NCI-H460 (cell line): ENCODE measurements around the gene HMGB4. TPM values are rescaled to one million over a fixed set of nuclear protein-coding genes. Genes with fewer than 3 reads are reported as not detected.

Source experiments
- DNase-seq: peaks from one replicate; pipeline ENCODE4 v3.0.0-alpha.2; 2016; ENCODE audit warnings: low read depth; ENCODE audit errors: extremely low read depth
- polyA plus RNA-seq: library from polyadenylated mRNA; depleted of rRNA; stranded (reverse); fragments of >200 nt; gene quantifications from 2 replicates; pipeline ENCODE4 v1.2.3, GENCODE V29; 2014; cell fraction: nucleus; rRNA removed
- total RNA-seq: library from RNA; depleted of rRNA; stranded (reverse); fragments of >200 nt; shearing (Covaris generic); gene quantifications from 2 replicates; pipeline ENCODE4 v1.2.3, GENCODE V29; 2014; rRNA removed

HMGB4 gene, protein sequence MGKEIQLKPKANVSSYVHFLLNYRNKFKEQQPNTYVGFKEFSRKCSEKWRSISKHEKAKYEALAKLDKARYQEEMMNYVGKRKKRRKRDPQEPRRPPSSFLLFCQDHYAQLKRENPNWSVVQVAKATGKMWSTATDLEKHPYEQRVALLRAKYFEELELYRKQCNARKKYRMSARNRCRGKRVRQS
- not detected in 2 replicates for total RNA-seq
- polyA plus RNA-seq, result not detected in 2 replicates

DNA sequence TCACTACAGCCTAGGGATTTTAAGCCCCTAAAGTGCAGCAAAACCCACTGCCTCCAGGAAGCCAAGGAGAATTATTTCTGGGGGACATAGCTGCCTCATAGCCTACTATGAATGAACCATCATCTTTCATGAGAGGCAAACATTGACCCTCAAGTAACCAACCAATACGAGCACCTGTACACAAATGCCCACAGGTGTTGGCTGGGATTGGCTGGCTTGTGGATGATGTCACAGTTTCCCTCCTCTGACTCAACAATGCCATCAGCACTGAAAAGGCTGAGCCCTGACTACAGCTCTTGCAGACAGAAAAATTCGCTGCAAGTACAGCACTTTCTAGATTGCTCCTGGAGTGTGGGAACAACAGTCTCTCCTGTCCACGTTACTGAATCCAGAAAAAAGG is at the start of gene HMGB4:
Gene HMGB4 (plus strand): TSS at position 301 of the 400 bp plus-strand sequence. CDS start 113 bp downstream, outside the sequence.
- DNase-seq, result no peak

DNA sequence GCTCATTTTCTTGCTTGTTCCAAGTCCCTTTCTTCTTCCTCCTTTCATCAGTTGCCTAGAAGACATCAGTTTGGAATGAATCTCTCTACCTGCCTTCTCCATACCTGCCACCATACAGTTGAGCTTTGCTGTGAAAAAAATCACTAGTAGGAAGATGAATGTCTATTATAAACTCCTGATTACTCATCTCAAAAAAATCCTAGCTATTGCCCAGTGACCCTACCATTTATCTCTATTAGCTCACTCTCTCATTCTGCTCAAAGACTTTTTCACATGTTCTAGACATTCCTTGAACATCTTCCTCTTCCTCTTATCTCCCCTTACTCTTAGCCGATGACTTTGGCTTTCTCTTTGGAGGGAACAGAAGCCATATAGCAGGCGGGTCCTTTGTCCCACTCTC is 49.7 kb upstream of the HMGB4 start:
- no peak for DNase-seq

DNA sequence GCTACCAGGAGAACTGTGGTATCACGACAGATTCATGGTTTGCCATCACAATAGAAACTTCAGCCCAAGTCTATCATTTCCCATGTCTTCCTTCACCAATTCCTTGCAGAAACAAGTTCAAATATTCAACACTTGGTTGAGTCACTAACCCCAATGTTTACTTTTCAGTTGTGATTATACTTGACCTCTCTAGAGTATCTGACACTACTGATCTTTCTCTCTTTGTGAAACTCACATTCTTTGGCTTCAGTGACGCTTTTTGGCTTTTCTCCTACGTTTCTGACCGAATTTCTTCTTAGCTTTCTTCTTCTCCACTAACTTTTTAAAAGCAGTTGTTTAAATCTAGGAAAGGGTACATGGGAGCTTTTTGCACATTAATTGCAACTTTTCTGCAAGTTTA is 48.8 kb upstream of the HMGB4 start:
- no peak for DNase-seq

DNA sequence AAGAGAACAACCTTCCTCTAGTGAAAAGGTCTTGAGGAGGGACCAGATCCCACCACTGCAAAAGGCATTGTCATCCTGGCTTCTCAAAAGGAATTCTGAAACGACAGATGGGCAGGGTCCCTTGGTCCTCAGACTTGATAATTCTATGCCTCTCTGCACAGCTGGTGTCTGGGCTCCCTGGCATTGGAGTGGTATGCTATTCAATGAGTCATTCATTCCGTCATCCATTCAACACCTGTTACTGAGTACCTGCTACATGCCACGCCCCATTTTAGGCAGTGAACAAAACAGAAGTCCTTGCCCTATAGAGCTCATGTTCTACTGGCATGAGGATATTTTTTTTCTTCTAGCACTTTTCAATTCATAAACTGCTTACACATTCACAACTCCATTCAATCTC is 45.8 kb upstream of the HMGB4 start:
- DNase-seq, result no peak

DNA sequence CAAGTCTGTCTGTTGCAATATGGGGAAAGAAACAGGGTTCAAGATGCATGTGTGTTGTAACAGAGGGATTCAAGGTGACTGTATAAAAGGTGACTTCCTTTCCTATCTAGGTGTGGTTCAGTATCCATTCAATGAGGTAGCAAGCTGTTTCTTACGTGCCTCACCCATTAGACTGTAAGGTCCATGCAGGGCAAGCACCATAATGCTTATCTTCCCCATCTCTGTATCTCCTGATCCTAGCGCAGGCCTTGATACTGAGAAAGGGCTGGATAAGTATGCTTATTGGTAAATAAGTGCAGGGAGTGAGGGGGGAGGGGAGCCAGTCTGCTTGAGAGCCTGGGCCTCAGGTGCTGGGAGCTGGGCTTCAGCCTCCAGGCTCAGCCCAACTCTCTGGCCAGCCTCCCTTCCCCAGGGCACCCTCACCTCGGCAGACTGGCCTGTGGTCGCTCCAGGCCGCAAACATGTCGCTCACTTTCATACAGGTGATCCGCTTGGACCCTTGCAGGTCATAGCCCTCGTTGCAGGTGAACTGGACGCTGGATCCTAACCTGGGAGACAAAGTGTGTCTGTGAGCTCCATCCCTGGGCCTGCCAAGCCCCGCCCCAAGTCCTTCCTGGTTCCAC is 44.5 kb upstream of the HMGB4 start:
- DNase-seq, result no peak

DNA sequence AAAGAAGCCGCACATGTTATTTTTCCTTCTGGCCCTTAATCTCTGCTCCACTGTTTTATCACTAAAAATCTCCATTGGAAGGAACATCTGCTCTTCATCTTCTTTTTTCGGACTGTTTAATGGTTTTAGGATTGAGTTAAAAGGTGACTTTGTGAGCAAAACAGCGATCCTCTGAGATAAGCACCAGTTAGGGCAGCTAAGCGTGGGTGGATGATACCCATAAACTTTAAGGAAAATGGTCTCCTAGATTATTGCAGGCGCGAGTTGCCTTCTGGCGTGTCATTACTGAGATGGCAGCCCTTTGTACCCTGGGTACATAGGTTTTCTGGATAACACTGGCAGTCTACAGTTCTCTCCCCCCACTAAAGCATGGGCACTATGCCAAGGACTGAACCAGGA is 44.0 kb upstream of the HMGB4 start:
- DNase-seq, result no peak

DNA sequence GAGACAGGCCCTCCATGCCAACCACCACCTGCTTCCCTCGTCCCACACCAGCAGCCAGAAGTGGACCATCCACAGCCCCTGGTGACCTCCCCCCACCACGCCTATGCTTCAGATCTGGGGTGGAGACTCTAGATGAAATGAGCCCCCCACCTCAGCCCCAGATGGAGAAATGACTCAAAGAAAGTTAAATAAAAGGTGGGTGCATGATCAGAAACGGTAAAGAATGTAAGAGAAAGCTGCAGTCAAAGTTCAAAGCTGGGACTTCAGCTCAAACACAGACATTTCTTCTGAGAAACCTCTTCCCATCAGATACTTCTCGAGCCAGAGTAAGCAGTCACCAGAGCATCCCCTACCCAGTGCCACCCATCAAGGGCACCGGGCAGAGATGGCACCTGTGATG is 43.1 kb upstream of the HMGB4 start:
- DNase-seq, result no peak

DNA sequence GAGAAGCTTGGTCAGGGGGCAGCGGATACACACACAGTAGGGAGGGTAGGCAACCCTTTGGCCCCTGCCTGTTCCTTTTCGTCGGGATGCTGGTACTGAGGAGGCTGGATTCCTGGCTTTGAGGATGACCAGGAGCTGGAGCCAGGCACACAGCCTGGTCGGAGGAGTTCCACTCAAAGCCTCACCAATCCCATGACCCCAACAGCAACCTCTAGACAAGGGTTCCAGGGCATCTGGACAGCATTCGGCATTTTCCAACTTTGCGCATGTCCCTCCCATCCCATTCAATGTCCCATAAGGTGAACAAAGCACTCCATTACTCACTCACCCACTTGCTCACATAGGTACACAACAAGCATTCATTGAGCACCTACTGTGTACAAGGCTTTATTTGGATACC is 42.6 kb upstream of the HMGB4 start:
- no peak for DNase-seq

DNA sequence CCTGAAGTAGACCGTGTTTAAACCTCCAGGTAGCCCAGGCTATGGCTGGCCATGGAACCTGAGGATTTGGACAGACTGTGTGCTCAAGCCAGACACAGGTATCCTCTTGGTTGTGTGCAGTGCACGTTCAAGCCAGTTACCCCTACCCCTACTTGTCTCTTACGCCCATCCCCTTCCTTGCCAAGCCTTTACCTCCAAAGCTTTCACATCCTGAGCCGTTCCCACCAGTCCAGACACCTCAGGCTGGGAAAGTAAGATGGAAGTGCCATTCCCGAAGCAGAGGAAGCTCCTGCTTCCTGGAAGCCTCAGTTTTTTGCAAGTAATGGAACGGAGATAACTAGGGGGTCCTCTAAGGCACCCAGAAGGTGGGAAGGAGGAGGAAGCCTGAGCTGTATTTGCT is 41.5 kb upstream of the HMGB4 start:
- DNase-seq, result no peak

DNA sequence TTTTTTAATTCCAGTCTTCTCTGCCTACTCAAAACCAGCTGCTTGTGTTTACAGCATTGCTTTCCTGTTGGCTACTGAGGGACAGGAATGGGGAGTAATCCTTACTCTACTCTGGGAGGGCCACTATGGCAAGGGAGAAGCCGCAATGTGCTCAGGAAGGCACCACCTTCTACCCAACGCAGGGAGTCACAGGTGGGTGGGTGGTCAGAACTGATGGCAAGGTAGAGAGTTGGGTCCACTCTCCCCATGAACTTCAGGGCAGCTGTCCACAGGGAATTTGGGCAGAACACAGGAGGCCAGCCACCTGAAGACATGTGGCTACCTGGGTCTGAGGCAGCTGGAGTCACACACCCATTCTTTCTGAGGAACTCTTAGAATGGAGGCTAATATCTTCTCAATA is 40.5 kb upstream of the HMGB4 start:
- DNase-seq, result no peak

DNA sequence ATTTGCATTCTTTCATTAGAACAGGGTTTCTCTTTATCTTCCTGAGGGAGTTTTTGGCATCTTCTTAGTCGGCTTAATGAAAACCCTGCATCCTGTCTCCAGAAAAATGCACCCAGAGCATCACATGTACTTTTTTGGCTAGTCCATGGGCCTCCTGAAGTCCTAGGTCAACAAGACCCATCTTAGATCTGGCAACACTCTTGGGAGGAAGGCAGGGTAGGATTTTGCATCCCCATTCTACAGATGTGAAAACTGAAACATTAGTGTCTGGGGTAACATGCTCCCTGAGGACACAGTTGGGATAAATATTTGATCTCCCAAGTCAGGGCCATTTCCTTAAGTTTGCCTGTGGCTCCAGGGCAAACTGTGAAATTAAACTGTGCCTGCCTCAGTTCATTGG is 40.0 kb upstream of the HMGB4 start:
- DNase-seq, result no peak

DNA sequence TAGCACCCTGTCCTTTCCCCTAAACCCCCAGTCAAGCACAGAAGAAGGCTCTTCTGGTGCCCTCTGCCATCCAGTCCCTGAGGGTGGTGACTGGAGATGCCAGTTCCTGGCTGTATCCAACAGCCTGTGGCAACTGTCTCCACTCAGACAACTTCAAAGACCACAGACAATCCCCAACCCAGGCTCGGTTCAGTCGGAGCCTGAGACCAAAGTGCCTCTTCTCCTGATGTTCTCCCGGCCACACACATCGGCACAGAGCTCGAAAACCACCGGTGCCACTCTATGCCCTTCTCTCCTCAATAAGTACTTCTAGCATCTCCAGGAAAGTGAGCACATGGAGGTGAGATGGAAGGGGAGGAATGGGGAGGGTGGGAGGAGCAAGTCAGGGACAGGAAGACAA is 39.6 kb upstream of the HMGB4 start:
- no peak for DNase-seq

DNA sequence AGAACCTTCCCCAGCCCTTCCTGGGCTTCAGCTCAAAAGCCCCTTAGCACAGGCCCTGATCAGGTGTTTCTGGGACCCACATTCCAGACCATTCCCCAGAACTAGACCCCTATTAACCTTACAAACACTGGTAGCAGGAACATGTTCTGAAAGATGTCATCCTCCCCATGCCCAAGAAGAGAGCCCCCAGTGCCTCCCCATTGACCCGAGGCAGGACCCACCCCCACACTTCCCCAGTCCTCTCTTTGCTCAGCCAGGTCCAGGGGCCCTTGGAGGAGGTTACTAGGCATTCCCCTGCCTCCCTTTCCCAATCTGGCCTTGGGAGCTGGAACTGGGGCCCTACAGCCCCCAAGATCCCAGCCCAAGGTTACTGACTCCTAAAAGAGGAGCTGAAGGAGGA is 38.9 kb upstream of the HMGB4 start:
- no peak for DNase-seq

DNA sequence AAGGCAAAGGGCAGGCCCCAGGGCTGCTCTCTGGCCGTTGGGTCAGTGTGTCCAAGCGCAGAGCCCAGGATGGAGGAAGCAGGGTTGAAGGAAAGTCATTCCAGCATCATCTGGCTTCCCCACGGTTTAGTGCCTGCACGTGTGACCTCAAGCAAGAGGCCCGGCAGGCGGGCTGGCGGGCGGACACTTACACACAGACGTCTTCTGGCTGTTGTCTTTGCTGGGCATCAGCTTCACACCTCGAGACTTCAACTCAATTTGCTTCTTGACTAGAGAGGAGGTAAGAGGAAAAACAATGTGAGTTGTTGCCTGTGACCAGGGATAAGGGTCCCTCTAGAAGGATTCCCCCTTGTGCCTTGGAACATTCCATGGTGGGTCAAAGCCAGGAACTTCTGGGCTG is 38.4 kb upstream of the HMGB4 start:
- DNase-seq, result no peak

DNA sequence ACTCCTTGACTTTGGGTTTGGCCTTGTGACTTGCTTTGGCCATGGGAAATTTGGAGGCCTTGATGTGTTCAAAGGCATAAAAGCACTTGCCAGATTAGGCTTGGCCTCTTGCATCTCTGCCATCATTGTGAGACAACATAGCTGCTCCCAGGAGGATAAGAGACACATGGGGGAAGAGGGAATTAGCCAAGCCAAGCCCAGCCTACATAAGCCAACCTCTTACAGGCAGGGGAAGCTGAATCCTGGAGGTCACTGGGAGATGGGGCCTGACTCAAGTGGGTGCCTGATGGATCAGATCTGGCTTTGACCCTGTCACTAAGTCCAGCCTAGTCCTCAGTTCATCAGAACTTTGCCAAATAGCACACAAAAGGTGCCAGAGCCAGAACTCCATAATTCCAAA is 37.6 kb upstream of the HMGB4 start:
- no peak for DNase-seq

DNA sequence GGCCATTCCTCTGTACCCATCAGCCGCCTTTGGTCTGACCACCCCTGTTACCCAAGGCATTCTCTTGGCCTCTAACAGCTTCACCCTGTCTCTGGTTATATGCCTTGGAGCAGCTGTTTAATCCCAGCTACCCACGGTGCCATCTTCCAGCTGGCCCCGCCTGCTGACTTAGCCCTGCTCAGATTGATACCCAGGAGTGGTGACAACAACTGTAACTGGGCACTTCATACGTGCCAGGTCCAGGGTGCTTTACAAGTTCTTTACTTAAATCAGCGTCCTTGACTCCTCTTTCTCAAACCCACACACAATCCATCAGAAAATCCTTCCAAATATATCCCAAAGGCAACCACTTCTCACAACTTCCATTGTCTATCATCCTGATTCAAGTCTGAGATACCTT is 37.2 kb upstream of the HMGB4 start:
- no peak for DNase-seq

DNA sequence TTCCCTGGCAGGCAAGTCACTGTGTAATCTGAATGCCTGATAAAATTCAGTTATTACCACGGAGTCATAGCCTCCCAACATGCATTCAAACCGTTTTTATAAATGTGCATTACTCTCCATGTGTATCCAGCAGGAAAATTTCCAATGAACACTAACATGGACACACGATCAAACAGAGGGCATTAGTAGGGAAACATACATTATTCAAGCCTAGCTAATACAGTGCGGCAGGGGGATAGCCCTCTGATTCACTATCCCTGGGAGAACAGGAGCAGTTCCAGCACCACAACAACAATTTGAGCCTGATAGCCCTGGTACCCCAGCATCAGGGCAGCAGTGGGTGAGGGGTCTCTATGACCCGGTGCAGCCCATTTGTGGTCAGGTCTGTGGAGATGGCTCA is 35.8 kb upstream of the HMGB4 start:
- no peak for DNase-seq

DNA sequence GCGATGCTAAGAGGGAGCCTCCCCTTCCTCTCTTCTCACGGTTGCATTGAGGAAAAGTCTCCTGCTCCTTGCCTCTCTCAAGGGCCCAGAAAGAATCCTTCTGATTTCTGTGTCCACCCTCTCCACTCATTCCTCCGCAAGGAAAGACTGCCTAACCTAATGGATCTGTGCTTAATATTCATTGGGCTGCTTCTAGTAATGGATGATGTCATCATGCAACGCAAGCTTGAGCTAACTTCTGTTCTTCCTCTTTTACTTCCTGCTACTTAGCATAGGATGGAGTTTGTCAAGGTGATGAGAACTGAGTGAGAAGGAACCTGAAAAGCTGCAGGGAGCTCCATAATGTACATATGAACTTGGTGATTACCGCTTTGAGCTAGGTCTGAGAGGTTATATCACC is 35.2 kb upstream of the HMGB4 start:
- no peak for DNase-seq

DNA sequence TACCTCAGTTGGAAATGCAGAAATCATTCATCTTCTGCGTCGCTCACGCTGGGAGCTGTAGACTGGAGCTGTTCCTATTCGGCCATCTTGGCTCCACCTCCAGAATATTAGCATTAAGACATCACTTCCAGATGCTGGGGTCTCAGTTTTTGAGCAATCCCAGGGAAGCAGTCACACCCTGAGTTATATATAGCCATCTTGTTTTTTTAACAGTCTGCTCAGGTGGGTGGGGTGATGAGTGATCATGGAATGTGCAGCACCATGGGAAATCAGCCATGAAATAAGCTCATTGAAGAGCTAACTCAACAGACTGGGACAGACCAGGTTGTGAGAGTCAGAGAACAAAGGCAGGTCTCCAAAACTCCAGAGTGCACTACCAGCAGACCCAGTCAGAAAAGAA is 27.0 kb upstream of the HMGB4 start:
- DNase-seq, result no peak

DNA sequence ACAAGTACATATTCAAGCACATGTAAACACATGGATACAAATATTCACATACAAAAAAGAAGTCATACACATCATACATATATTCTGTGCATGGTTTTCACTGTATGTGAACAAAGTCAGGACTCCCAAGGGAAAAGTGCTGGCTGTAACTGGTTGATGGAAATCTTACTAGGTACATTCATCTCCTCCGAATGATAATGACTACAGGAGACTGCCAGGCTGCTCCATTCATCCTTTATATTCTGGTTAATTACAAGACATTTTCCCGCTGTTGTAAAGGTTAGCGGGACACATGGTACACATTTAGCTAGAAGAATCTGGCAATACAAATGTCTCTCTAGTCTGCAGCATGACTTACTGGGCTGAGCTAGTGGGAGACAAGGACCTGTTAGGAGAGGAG is 26.2 kb upstream of the HMGB4 start:
- DNase-seq, result no peak

DNA sequence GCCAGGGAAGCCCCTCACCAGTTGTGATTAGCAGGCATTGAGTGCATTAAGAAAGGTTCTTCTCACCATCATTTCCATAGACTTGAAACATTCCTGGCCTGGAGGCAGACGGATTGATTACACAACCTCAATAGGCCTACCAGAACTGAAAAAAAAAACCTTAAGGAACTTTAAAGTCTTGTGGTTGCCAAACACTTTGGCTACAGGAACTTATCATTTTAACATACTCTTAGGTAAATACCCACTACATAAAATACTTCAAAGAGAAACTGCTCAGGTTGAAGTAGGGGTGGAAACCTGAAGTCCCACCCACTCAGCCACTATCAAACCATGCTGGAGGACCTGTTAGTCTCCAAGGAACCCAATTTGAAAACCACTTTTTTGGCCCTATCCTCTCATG is 22.4 kb upstream of the HMGB4 start:
- DNase-seq, result no peak

DNA sequence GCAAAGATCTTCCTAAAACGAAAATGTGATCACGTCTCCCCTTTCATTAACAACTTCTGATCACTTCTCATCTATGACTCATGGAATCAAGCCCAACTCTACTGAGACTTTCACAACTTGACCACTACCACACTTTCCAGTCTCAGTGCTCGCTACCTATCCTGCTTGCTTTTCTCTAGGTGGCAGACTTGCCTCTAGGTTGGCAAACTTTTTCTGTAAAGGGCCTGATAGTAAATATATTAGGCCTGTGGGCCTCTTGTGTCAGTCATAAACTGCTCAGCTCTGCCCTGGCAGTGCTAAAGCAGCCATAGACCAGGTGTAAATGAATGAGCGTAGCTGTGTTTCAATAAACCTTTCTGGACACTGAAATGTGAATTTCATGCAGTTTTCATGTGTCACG is 21.5 kb upstream of the HMGB4 start:
- DNase-seq, result no peak

DNA sequence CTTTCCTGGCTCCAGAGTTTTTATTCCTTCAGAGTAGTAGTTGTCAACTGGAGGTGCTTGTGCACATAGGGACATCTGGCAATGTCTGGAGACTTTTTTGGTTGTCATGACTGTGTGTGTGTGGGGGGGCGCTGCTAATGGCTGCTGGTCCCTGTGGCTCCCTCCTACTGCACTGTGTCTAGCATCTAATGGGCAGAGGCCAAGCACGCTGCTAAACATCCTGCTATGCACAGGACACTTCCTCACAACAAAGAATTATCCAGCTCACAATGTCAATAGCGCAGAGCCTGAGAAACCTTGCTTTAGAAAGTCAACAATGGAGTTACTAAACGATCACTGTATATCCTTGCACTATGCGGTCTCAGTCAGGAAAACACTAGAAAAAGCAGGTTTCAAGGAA is 19.7 kb upstream of the HMGB4 start:
- no peak for DNase-seq
